ENCODE results near the gene PDGFC. TPM values are rescaled to one million over a fixed set of nuclear protein-coding genes. Genes with fewer than 3 reads are reported as not detected.
A peak's percentile ranks its signal among the peaks of the same experiment; 100 is the strongest.

The PDGFC gene
- total RNA-seq, 4 donors from 2014 or later, result 8.4 to 34.7 (median 21.9) TPM

DNA sequence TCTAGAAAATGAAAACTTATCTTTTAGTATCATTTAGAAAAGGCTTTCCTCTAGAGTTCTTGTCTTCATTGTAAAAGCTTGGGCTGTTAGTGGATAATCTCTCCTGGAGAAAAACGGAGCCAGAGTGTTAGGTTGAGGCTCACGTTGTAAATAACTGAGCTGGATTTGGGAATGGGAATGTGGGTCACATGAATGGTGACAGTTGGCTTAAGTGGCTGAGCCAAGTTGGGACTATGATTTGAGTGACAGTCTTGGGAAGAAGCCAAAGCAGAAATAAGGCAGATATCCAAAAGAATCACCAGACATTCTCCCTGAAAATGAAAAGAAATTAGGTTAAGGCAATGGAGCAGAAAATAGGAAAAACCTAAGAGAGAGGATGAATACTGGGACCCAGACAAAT lies 33.6 kb upstream of the PDGFC start:
- H3K9me3 ChIP-seq, result no peaks in the 10 kb centered on the region
- no peaks in the 10 kb centered on the region for H3K36me3 ChIP-seq
- DNase-seq (ENCODE audit: low spot score in 2 of 2), result no peak
- peak overlapping the region in 2 of 4 donors; percentile 43 to 71 for H3K27ac ChIP-seq
- H3K4me3 ChIP-seq, result no peak overlapping the region
- peaks cover 0 to 14% (median 0%) of the 10 kb centered on the region in 4 donors for H3K4me1 ChIP-seq
- no peak for TF ChIP-seq POLR2A (IDR thresholded peaks at IDR 0.05)
- TF ChIP-seq, protein P1, sequence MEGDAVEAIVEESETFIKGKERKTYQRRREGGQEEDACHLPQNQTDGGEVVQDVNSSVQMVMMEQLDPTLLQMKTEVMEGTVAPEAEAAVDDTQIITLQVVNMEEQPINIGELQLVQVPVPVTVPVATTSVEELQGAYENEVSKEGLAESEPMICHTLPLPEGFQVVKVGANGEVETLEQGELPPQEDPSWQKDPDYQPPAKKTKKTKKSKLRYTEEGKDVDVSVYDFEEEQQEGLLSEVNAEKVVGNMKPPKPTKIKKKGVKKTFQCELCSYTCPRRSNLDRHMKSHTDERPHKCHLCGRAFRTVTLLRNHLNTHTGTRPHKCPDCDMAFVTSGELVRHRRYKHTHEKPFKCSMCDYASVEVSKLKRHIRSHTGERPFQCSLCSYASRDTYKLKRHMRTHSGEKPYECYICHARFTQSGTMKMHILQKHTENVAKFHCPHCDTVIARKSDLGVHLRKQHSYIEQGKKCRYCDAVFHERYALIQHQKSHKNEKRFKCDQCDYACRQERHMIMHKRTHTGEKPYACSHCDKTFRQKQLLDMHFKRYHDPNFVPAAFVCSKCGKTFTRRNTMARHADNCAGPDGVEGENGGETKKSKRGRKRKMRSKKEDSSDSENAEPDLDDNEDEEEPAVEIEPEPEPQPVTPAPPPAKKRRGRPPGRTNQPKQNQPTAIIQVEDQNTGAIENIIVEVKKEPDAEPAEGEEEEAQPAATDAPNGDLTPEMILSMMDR (IDR thresholded peaks at IDR 0.05), result no peak
- TF ChIP-seq EP300 (IDR thresholded peaks at IDR 0.05), result no peak
- 42 to 44% methylated on average over 2 of the region's 2 CpGs for WGBS, 2 donors
- no peaks in the 10 kb centered on the region for H3K27me3 ChIP-seq

DNA sequence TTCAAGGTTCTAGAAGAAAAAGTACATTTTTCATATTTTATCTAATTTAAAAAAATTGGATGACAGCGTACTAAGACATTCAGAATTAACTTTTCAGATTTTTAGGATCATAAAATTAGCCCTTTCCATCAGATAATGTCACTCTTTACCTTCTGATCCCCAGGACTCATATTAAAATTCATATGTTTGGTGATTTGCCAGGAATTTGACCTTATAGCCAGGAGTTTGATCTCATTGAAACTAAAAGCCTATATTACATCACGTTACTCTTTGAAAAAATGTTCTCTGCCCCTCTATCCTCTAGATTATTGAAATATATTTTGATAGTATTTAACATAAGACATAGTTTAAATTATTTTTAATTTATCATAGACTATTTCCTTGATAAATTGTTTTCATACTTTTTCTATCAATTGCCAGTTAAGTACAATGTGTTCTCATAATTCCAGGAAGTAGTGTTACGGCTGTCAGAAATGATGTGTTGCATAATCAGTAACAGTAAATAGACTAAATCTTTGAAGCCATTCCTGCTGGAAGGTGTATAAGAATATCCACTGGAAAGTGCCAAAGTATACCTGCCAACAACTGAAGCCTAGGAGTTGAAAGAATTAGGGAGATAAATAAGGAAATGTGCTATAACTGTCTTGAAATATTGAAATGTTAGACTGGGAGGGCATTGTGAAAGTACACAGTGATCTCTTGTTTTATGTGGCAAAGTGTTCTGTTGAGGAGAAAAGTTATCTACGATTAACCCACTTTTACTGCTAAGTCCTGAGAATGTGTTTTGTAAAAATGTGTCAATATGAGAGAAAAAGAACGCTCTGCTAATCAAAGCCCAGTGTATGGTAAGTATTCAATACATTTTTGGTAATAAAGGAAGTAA lies 32.9 kb upstream of the PDGFC start:
- WGBS, 2 donors, result 43 to 45% methylated on average over 5 of the region's 5 CpGs
- H3K27ac ChIP-seq, result peak overlapping the region in 2 of 4 donors; percentile 43 to 71
- DNase-seq (ENCODE audit: low spot score in 2 of 2), result peak in 1 of 2 donors; percentile 12

DNA sequence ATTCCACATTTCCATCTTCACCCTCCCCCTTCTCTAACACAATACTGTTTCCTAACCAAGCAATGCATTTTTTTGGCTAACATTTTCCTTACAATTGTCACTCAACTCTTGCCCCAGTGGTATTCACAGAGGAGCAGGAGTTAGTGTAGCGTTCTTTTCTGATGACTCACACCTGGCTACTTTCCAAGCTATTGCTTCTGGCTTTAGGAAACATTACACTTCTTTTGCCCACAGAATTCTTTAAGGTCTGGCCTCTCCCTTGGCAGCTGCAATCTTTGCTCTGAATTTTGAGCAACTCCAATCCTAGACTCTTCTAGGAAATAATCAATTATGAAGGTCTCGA lies 27.5 kb upstream of the PDGFC start:
- H3K4me1 ChIP-seq, result peaks cover 0 to 11% (median 0%) of the 10 kb centered on the region in 4 donors
- peaks cover 0 to 6% (median 0%) of the 10 kb centered on the region in 3 donors for H3K36me3 ChIP-seq
- H3K9me3 ChIP-seq, result peaks cover 0 to 16% (median 2%) of the 10 kb centered on the region in 4 donors
- H3K27me3 ChIP-seq, result no peaks in the 10 kb centered on the region
- WGBS, 2 donors, result 0 to 5% methylated on average over 2 of the region's 2 CpGs
- DNase-seq (ENCODE audit: low spot score in 2 of 2), result peak in 1 of 2 donors; percentile 48
- H3K27ac ChIP-seq, result no peak overlapping the region
- no peak overlapping the region for H3K4me3 ChIP-seq
- TF ChIP-seq, protein P1 (IDR thresholded peaks at IDR 0.05), result no peak
- peak in 1 of 2 donors; percentile 35 for TF ChIP-seq EP300 (IDR thresholded peaks at IDR 0.05)

More for the DNA sequence above, 32.9 kb upstream of the PDGFC start:
- H3K36me3 ChIP-seq, result no peaks in the 10 kb centered on the region
- H3K27me3 ChIP-seq, result no peaks in the 10 kb centered on the region
- no peaks in the 10 kb centered on the region for H3K9me3 ChIP-seq
- no peak overlapping the region for H3K4me3 ChIP-seq
- TF ChIP-seq, protein P1 (IDR thresholded peaks at IDR 0.05), result no peak
- TF ChIP-seq POLR2A (IDR thresholded peaks at IDR 0.05), result no peak
- peak in 1 of 2 donors; percentile 67 for TF ChIP-seq EP300 (IDR thresholded peaks at IDR 0.05)
- H3K4me1 ChIP-seq, result peaks cover 0 to 17% (median 0%) of the 10 kb centered on the region in 4 donors

DNA sequence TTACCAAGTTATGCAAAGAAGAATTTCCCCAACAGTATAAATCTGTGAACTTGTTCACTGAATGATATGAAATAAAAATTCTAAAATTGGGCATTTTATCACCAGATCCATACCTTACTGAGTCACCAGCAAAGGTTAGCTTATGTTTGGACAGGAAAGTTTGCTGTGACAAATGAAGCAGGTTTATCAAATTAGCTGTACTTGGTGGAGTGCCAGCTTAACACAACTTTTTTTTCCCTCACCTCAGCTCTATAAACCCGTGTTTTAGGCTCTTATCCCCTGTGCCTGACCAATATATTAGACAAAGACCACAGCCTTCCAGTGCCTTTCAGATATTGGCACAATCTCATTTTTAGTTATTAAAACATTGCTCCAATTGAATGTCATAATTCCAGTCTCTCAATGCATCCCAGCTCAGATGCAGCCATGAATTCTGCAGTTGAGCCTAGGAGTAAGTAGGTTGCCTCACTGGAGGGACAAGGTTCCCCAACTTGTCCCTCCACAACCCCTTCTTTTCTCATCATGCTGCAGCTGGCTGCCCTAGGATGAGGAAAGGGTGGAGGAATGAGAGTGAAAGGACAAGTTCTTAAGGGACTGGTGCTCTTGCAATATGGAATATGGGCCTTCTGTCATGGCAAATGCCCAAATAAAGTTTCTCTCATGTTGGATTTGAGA lies 27.0 kb upstream of the PDGFC start:
- WGBS, 2 donors, result 63 to 71% methylated on average over 1 of the region's 1 CpG
- TF ChIP-seq EP300 (IDR thresholded peaks at IDR 0.05), result no peak
- TF ChIP-seq, protein P1 (IDR thresholded peaks at IDR 0.05), result no peak
- no peak for TF ChIP-seq POLR2A (IDR thresholded peaks at IDR 0.05)
- no peak for DNase-seq (ENCODE audit: low spot score in 2 of 2)
- H3K27me3 ChIP-seq, result no peaks in the 10 kb centered on the region
- peaks cover 0 to 10% (median 0%) of the 10 kb centered on the region in 4 donors for H3K4me1 ChIP-seq
- no peak overlapping the region for H3K4me3 ChIP-seq
- peaks cover 0 to 6% (median 0%) of the 10 kb centered on the region in 3 donors for H3K36me3 ChIP-seq
- peaks cover 0 to 16% (median 2%) of the 10 kb centered on the region in 4 donors for H3K9me3 ChIP-seq
- H3K27ac ChIP-seq, result no peak overlapping the region

DNA sequence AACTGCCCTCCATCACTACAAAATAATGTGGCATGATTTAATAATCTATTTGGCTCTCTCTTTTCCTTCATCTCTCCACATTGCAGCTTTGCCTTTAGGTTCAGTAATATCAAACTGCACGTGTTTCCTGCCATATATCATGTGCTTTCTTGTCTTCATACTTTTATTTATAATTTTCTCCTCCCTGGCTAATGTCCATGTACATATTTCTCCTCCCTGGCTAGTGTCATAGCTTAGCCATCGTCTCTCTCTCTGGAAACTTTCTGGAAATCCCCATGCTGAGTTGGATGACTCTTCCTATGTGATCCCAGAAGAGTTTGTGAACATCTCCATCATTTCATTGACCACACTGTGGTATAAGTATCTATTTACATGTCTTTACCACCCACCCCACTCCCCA lies 21.3 kb upstream of the PDGFC start:
- 54 to 59% methylated on average over 2 of the region's 2 CpGs for WGBS, 2 donors
- no peaks in the 10 kb centered on the region for H3K27me3 ChIP-seq
- no peaks in the 10 kb centered on the region for H3K4me1 ChIP-seq
- no peak overlapping the region for H3K27ac ChIP-seq
- TF ChIP-seq EP300 (IDR thresholded peaks at IDR 0.05) (no peak), POLR2A (IDR thresholded peaks at IDR 0.05) (no peak)
- TF ChIP-seq, protein P1 (IDR thresholded peaks at IDR 0.05), result no peak
- no peak overlapping the region for H3K4me3 ChIP-seq
- peaks cover 0 to 19% (median 2%) of the 10 kb centered on the region in 4 donors for H3K9me3 ChIP-seq
- H3K36me3 ChIP-seq, result peaks cover 0 to 6% (median 0%) of the 10 kb centered on the region in 3 donors
- no peak for DNase-seq (ENCODE audit: low spot score in 2 of 2)
